ENCODE data around the gene ZNF621. TPM values are rescaled to one million over a fixed set of nuclear protein-coding genes. Genes with fewer than 3 reads are reported as not detected.
"Not testable (repeated sequence)": the region's sequence is repeated elsewhere in the genome, so short reads cannot be mapped to it uniquely, and the experiment has no call there.

Gene ZNF621
- polyA plus RNA-seq, 3 donors from 2014 or later: 0.64 to 5.6 (median 0.66) TPM

DNA sequence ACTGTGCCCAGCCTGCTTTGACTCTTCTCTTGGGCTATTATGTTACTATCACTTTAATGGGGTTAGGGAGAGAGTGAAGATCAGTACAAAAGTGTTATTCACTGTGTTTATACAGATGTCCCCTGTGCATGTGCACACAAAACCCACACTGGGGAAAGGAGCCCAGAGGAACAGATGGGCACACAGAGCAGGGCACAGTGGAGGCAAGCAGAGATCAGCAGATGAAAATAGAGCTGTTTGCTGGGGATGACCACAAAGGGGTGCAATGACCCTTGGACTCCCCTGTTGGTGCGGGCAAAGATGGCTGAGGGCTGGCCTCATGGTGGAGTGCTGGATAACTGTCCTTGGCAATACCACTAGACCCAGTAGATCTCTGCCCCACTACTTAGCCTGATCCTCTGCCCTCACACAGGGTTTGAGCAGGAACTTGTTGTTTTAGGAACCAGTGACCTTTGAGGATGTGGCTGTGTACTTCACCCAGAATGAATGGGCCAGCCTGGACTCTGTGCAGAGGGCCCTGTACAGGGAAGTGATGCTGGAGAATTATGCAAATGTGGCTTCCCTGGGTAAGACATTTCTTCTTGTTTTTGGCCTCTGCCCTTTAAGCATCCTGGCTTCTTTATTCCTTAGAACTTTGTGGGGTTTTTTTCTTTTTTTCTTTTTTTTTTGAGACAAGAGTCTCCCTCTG is 13.6 kb upstream of the ZNF621 start:
- H3K9me3 Mint-ChIP-seq: no peaks in the 10 kb centered on the region
- H3K4me3 Mint-ChIP-seq: no peak overlapping the region
- H3K4me1 Mint-ChIP-seq: peaks cover 8 to 10% of the 10 kb centered on the region in 2 donors
- no peak overlapping the region for H3K27ac Mint-ChIP-seq
- H3K27me3 Mint-ChIP-seq (ENCODE audit: low read depth in 3 of 3): no peaks in the 10 kb centered on the region
- peaks cover 7 to 37% (median 32%) of the 10 kb centered on the region in 3 donors for H3K36me3 Mint-ChIP-seq
- DNase-seq: no peak

DNA sequence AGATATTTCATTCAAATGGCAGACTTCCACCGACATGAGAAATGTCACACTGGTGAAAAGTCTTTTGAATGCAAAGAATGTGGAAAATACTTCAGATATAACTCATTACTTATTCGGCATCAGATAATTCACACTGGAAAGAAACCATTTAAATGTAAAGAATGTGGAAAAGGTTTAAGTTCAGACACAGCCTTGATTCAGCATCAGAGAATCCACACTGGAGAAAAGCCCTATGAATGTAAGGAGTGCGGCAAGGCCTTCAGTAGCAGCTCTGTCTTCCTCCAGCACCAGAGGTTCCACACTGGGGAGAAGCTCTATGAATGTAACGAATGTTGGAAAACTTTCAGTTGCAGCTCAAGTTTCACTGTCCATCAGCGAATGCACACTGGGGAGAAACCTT is 8.6 kb upstream of the ZNF621 start:
- Mint-ChIP-seq H3K27me3 (ENCODE audit: low read depth in 3 of 3) (no peaks in the 10 kb centered on the region), H3K36me3 (peaks cover 6 to 35% (median 26%) of the 10 kb centered on the region in 3 donors)

DNA sequence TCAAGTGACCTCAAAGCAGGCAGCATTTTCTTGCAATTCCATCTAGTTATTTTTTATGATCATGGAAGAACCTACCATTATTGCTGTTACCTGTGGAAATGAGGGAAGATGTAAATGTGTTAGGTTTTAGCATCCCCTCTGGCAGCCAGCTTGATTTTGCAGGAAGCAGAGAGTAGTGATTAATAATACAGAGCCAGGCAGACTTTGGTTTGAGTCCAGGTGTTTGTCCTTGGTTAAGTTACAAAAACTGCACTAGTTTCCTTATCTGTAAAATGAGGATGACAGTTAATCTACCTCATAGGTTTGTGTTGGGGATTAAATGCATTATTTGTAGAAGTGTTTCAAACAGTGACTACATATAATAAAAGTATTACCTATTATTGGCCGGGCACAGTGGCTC is 6.7 kb upstream of the ZNF621 start:
- Mint-ChIP-seq H3K27me3 (ENCODE audit: low read depth in 3 of 3) (no peaks in the 10 kb centered on the region), H3K9me3 (no peaks in the 10 kb centered on the region), H3K27ac (no peak overlapping the region), H3K4me1 (no peaks in the 10 kb centered on the region), H3K36me3 (peaks cover 6 to 27% (median 26%) of the 10 kb centered on the region in 3 donors), H3K4me3 (no peak overlapping the region)
- no peak for DNase-seq

More for the DNA sequence above, 8.6 kb upstream of the ZNF621 start:
- no peaks in the 10 kb centered on the region for H3K4me1 Mint-ChIP-seq
- H3K9me3 Mint-ChIP-seq: no peaks in the 10 kb centered on the region
- no peak for DNase-seq
- no peak overlapping the region for H3K4me3 Mint-ChIP-seq
- no peak overlapping the region for H3K27ac Mint-ChIP-seq

DNA sequence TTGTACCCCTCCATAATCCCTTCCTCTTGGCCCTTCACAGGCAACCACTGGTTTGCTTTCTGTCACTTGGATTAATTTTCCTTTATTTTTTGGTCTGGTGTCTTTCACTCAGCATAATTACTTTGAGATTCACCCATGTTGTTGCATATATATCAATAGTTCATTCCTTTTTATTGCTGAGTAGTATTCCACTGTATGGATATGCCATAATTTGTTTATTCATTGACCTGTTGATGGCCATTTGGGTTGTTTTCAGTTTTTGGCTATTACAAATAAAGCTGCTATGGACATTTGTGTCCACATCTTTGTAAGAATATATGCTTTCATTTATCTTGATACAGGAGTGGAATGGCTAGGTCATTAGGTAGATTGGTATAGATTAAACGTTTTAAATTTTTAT is 5.9 kb upstream of the ZNF621 start:
- H3K4me3 Mint-ChIP-seq: no peak overlapping the region
- H3K27ac Mint-ChIP-seq: peak overlapping the region in 1 of 6 donors; percentile 57
- no peak for DNase-seq
- peaks cover 1 to 2% of the 10 kb centered on the region in 2 donors for H3K4me1 Mint-ChIP-seq
- H3K9me3 Mint-ChIP-seq: no peaks in the 10 kb centered on the region
- no peaks in the 10 kb centered on the region for H3K27me3 Mint-ChIP-seq (ENCODE audit: low read depth in 3 of 3)
- H3K36me3 Mint-ChIP-seq: peaks cover 6 to 27% (median 25%) of the 10 kb centered on the region in 3 donors

DNA sequence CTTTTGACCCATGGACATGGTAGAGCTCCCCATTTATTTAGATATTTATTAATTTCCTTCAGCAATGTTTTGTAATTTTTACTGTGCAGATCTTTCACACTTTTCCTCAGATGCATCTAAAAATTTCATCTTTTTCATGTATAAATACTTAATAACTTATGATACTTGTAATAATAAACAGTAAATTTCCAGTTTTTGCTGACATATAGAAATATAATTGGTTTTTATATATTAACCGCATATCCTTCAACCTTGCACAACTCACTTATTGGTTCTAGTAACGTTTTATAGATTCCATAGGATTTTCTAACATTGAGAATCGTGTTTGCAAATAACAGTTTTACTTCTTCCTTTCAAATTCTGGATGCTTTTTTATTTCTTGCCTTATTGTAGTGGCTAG is 3.5 kb upstream of the ZNF621 start:
- no peaks in the 10 kb centered on the region for H3K27me3 Mint-ChIP-seq (ENCODE audit: low read depth in 3 of 3)
- H3K9me3 Mint-ChIP-seq: no peaks in the 10 kb centered on the region
- H3K4me3 Mint-ChIP-seq: no peak overlapping the region
- no peak overlapping the region for H3K27ac Mint-ChIP-seq
- DNase-seq: no peak
- H3K4me1 Mint-ChIP-seq: peaks cover 21 to 22% of the 10 kb centered on the region in 2 donors
- H3K36me3 Mint-ChIP-seq: peaks cover 3 to 14% (median 10%) of the 10 kb centered on the region in 3 donors

DNA sequence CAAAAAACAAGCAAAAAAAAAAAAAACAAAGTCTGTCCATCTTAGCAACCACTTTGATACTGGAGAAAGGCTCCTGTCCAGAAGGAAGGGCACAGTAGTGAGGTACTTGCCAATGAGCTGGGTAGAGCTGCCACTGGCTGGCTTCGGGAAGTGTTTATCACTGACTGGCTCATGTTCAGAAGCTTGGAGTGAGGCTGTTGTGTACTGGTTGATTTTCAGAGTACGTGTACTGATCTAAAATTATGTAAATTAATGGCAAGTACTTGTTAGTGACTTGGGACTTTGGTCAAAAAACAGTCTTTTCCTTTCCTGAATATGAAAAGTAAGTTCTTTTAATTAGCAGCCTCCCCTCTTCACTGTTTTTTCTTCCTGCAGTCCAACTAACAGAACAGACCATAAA is 979 bp upstream of the ZNF621 start:
- no peak for DNase-seq
- H3K4me3 Mint-ChIP-seq: peak overlapping the region; percentile 91 to 96 (median 94)
- H3K9me3 Mint-ChIP-seq: no peaks in the 10 kb centered on the region
- H3K4me1 Mint-ChIP-seq: peaks cover 27 to 38% of the 10 kb centered on the region in 2 donors
- no peaks in the 10 kb centered on the region for H3K27me3 Mint-ChIP-seq (ENCODE audit: low read depth in 3 of 3)
- peak overlapping the region; percentile 86 to 96 (median 92) for H3K27ac Mint-ChIP-seq
- peaks cover 4 to 21% (median 19%) of the 10 kb centered on the region in 3 donors for H3K36me3 Mint-ChIP-seq

DNA sequence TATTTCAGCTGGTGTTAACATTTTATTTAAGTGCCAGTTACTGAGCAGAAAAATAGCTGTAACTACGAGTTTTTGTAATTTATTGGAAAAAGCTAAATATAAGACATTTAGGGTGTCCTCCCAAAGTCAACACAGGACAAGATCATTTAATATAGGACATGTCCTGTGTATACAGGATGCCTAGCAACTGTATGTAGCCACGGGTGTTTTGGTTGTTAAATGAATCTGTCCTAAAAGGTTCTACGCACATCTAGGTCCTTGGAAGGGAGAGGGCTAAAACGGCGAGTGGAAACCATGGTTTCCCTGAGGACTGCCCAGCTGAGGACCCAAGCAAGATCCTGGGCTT is 565 bp upstream of the ZNF621 start:
- Mint-ChIP-seq H3K27ac (peak overlapping the region; percentile 86 to 96 (median 92)), H3K27me3 (ENCODE audit: low read depth in 3 of 3) (no peaks in the 10 kb centered on the region), H3K9me3 (no peaks in the 10 kb centered on the region)

DNA sequence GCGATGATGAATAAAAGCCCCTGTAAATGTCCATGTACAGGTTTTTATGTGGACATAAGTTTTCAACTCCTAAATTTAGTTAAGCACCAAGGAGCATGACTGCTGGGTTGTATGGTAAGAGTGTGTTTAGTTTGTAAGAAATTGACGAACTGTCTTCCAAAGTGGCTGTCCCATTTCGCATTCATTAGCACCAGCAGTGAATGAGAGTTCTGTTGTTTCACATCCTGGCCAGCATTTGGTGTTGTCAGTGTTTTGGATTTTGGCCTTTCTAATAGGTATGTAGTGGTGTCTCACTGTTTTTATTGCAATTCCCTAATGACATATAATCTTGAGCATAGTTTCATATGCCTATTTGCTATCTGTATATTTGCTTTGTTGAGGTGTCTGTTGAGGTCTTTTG is 3.7 kb downstream of the ZNF621 start:
- peaks cover 0 to 3% (median 0%) of the 10 kb centered on the region in 6 donors for H3K9me3 Mint-ChIP-seq
- H3K36me3 Mint-ChIP-seq: peaks cover 32 to 58% (median 45%) of the 10 kb centered on the region in 3 donors
- no peak overlapping the region for H3K27ac Mint-ChIP-seq

More for the DNA sequence above, 565 bp upstream of the ZNF621 start:
- peak overlapping the region; percentile 91 to 96 (median 94) for H3K4me3 Mint-ChIP-seq
- peaks cover 27 to 38% of the 10 kb centered on the region in 2 donors for H3K4me1 Mint-ChIP-seq
- peaks cover 4 to 22% (median 21%) of the 10 kb centered on the region in 3 donors for H3K36me3 Mint-ChIP-seq
- no peak for DNase-seq

DNA sequence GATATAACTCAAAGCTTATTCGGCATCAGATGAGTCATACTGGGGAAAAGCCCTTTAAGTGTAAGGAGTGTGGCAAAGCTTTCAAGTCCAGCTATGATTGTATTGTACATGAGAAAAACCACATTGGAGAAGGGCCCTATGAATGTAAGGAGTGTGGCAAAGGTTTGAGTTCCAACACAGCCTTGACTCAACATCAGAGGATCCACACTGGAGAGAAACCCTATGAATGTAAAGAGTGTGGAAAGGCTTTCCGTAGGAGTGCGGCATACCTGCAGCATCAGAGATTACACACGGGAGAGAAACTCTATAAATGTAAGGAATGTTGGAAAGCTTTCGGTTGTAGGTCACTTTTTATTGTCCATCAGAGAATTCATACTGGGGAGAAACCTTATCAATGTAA is 7.5 kb downstream of the ZNF621 start:
- Mint-ChIP-seq H3K36me3 (peaks cover 49 to 80% (median 50%) of the 10 kb centered on the region in 3 donors), H3K4me3 (no peak overlapping the region)

More for the DNA sequence above, 3.7 kb downstream of the ZNF621 start:
- DNase-seq: no peak
- Mint-ChIP-seq H3K27me3 (ENCODE audit: low read depth in 3 of 3) (no peaks in the 10 kb centered on the region), H3K4me1 (peaks cover 27 to 38% of the 10 kb centered on the region in 2 donors), H3K4me3 (no peak overlapping the region)

DNA sequence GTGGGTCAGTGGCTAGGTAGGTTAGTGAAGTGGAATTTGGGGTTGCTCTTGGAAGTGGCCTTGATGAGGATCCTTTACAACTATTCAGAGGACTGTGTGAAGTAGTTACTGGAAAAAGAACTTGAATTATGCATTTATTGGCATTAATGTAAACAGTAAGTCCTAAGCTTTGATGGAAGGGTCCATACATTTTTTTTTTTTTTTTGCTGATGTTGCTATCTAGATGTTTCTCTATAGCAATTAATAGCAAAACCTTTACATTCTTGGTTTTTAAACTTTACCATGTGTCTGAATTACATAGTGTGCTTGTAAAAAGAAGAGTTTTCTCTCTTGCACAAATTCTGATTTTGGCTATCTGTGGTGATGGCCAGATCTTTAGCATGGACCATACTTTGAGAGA is 9.5 kb downstream of the ZNF621 start:
- Mint-ChIP-seq H3K9me3 (peaks cover 0 to 3% (median 0%) of the 10 kb centered on the region in 6 donors), H3K4me3 (no peak overlapping the region), H3K27ac (no peak overlapping the region), H3K36me3 (peaks cover 54 to 81% (median 62%) of the 10 kb centered on the region in 3 donors), H3K27me3 (ENCODE audit: low read depth in 3 of 3) (peaks cover 0 to 2% (median 0%) of the 10 kb centered on the region in 3 donors), H3K4me1 (no peaks in the 10 kb centered on the region)
- DNase-seq: no peak

More for the DNA sequence above, 7.5 kb downstream of the ZNF621 start:
- no peak overlapping the region for H3K27ac Mint-ChIP-seq
- H3K4me1 Mint-ChIP-seq: peaks cover 3 to 10% of the 10 kb centered on the region in 2 donors
- H3K9me3 Mint-ChIP-seq: peaks cover 0 to 3% (median 0%) of the 10 kb centered on the region in 6 donors
- DNase-seq: no peak
- no peaks in the 10 kb centered on the region for H3K27me3 Mint-ChIP-seq (ENCODE audit: low read depth in 3 of 3)

DNA sequence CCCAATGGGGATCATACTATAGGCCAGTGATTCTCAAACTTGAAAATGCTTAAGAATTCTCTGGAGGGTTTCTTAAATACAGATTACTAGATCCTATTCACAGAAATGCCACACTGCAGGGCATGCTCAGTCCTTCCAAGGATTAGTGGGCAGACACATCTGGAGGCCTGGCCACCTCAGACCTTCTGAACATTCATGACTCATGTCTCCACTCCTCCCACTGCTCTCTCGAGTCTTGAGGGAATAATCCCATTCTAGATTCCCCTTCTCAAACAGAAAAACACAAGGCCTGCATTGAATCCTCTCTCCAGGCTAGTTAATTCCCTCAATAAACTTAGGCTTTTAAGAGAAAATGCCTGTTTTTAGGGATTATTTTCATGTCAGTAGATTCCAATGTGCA is 22.1 kb downstream of the ZNF621 start:
- DNase-seq: no peak
- Mint-ChIP-seq H3K4me3 (no peak overlapping the region), H3K27ac (no peak overlapping the region), H3K4me1 (no peaks in the 10 kb centered on the region), H3K27me3 (ENCODE audit: low read depth in 3 of 3) (peaks cover 0 to 3% (median 0%) of the 10 kb centered on the region in 3 donors), H3K36me3 (peaks cover 4 to 11% (median 4%) of the 10 kb centered on the region in 3 donors), H3K9me3 (no peaks in the 10 kb centered on the region)

DNA sequence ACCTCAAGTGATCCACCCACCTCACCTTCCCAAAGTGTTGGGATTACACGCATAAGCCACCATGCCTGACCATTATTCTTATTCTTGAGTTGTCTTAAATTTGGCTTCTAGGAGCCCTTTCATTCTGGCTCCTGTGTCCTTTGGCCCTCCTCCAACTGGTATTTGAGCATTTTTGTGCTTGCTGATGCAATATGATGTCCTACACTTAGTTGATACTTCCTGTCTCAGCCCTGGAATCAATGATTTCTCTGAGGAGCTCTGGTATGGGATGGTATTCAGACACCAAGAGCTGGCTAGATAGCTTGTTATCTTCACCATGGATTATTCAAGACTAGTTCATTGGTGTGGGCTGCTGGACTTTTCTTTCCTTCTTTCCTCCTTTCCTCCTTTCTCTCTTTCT is 25.4 kb downstream of the ZNF621 start:
- peaks cover 0 to 7% (median 4%) of the 10 kb centered on the region in 3 donors for H3K36me3 Mint-ChIP-seq
- peaks cover 2% of the 10 kb centered on the region in 3 donors for H3K27me3 Mint-ChIP-seq (ENCODE audit: low read depth in 3 of 3)
- no peak overlapping the region for H3K27ac Mint-ChIP-seq
- no peak for DNase-seq
- H3K9me3 Mint-ChIP-seq: no peaks in the 10 kb centered on the region
- H3K4me1 Mint-ChIP-seq: no peaks in the 10 kb centered on the region
- no peak overlapping the region for H3K4me3 Mint-ChIP-seq

DNA sequence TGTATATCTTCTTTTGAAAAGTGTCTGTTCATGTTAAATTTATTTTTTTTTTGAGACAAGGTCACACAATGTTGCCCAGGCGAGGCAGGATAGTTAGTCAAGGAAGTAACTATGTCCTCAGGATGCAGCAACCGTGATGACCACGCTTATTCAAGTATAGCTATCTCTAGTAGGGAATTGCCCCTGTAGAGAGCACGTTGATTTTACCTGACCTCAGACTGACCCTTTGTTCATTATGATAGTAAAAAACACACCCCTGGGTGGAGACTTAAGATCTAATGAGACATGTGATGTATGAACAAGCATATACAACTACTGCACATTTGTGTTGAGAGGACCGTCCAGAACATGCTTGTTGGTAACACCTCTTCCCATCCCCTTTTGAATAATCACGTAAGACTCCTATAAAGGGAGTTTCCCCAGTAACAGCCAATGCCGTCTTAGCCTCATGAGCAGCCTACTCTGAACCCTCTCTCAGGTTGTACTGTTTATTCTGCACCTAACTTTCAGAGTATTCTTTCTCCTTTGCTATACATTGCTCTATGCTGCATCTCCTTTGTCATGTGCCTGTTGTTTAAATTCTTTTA is 32.9 kb downstream of the ZNF621 start:
- H3K4me1 Mint-ChIP-seq: no peaks in the 10 kb centered on the region
- H3K27me3 Mint-ChIP-seq (ENCODE audit: low read depth in 3 of 3): peaks cover 0 to 2% (median 1%) of the 10 kb centered on the region in 3 donors
- no peaks in the 10 kb centered on the region for H3K36me3 Mint-ChIP-seq
- H3K27ac Mint-ChIP-seq: no peak overlapping the region
- no peak overlapping the region for H3K4me3 Mint-ChIP-seq
- H3K9me3 Mint-ChIP-seq: no peaks in the 10 kb centered on the region
- no peak for DNase-seq

DNA sequence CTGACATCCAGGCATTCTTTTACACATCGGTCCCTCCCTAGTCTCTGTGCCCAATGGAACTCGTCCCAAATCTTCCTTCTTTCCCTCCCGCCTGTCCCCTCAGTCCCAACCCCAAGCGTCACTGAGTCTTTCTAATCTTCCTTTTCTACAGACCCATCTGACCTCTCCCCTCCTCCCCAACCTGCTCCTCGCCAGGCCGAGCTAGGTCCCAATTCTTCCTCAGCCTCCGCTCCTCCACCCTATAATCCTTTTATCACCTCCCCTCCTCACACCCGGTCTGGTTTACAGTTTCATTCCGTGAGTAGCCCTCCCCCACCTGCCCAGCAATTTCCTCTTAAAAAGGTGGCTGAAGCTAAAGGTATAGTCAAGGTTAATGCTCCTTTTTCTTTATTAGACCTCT is 37.7 kb downstream of the ZNF621 start:
- H3K9me3 Mint-ChIP-seq; H3K36me3 Mint-ChIP-seq; H3K4me1 Mint-ChIP-seq; DNase-seq; H3K27me3 Mint-ChIP-seq (ENCODE audit: low read depth in 3 of 3); H3K4me3 Mint-ChIP-seq; H3K27ac Mint-ChIP-seq: not testable (repeated sequence)
